Colonic mucosa (tissue), 4 donors: ENCODE measurements around the gene MISP3. TPM values are rescaled to one million over a fixed set of nuclear protein-coding genes. Genes with fewer than 3 reads are reported as not detected.

ENCODE experiments used
- DNase-seq: peaks from one replicate; pipeline ENCODE4 v3.0.0-alpha.2; 2020
- H3K27ac ChIP-seq: fragments of 200-600 bp; one replicate; pipeline ENCODE4 v1.8.0; 2021
- H3K27me3 ChIP-seq: fragments of 200-600 bp; one replicate; pipeline ENCODE4 v1.8.0; 2021
- H3K36me3 ChIP-seq: fragments of 200-600 bp; one replicate; pipeline ENCODE4 v1.8.0; 2021
- H3K4me1 ChIP-seq: fragments of 200-600 bp; one replicate; pipeline ENCODE4 v1.8.0; 2021; ENCODE audit warnings: mild to moderate bottlenecking
- H3K4me3 ChIP-seq: fragments of 200-600 bp; one replicate; pipeline ENCODE4 v1.8.0; 2021
- H3K9ac ChIP-seq, 2 donors: one replicate each; pipeline ENCODE4 v1.7.0; 2013; ENCODE audit warnings: control low read depth in 2 of 2, low read depth in 2 of 2, low read length in 2 of 2
- H3K9me3 ChIP-seq: fragments of 200-600 bp; one replicate; pipeline ENCODE4 v1.8.0; 2021
- CTCF ChIP-seq: fragments of 200-600 bp; IDR thresholded peaks from one replicate; pipeline ENCODE4 v1.8.0; 2022; ENCODE audit warnings: antibody characterized with exemption, mild to moderate bottlenecking
- intact Hi-C: fragments of 100-400 bp; cut with DNase I; formaldehyde crosslinking; loops from one replicate; pipeline ENCODE4 v1.14.1; 2022
- total RNA-seq, 2 donors: library from RNA; stranded (reverse); fragmentation: NEBNext Ultra II Directional in 1 of 2; extraction: Animal tissue kit (Norgen Biotek cat#: 25700) in 1 of 2; gene quantifications; one replicate each; pipeline ENCODE4 v1.2.1, GENCODE V29; 2021
- donor health status: healthy.
- donor health status: DM: no; HTN: no; CAD: no.
- donor health status: DM: no; HTN: no; CAD: no.

Gene MISP3
- total RNA-seq, 2 donors from 2014 or later: 32.7 to 50.0 TPM

DNA sequence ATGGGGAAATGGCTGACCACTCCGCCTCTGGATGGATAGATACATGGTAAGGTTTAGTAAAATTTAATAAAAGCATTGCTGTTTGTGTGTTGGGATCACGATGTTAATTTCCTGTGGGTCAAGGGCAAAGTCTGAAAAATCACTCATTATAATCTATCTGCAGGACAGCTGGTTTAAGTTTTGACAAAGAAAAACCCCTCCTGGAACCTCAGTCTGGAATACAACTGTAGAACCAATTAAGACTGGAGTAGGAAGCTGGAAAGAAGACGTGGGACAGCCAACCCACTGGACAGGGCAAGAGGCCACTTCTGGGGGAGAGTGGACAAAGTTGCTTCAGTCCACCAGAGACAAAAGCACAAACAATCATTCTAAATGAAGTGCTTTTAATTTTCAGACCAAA is 46.6 kb downstream of the MISP3 start:
- H3K9ac ChIP-seq: peak overlapping the region; percentile 88 to 95
- no peaks in the 10 kb centered on the region for H3K9me3 ChIP-seq
- peaks cover 10% of the 10 kb centered on the region for H3K4me1 ChIP-seq
- no peak for DNase-seq
- no peaks in the 10 kb centered on the region for H3K27me3 ChIP-seq
- H3K27ac ChIP-seq: peak overlapping the region; percentile 94
- no peak overlapping the region for H3K4me3 ChIP-seq
- no peak for TF ChIP-seq CTCF
- intact Hi-C loops: no loop called here
- no peaks in the 10 kb centered on the region for H3K36me3 ChIP-seq

- Histone ChIP-seq H3K9ac (no peak overlapping the region), H3K36me3 (no peaks in the 10 kb centered on the region), H3K4me1 (peaks cover 10% of the 10 kb centered on the region), H3K4me3 (no peak overlapping the region), H3K27me3 (no peaks in the 10 kb centered on the region), H3K27ac (peak overlapping the region; percentile 94), H3K9me3 (no peaks in the 10 kb centered on the region)
- DNase-seq: no peak
- intact Hi-C loops: no loop called here
- no peak for TF ChIP-seq CTCF
These were observed 47.3 kb downstream of the MISP3 start for GRCh38 chr19:14119644-14120496.

DNA sequence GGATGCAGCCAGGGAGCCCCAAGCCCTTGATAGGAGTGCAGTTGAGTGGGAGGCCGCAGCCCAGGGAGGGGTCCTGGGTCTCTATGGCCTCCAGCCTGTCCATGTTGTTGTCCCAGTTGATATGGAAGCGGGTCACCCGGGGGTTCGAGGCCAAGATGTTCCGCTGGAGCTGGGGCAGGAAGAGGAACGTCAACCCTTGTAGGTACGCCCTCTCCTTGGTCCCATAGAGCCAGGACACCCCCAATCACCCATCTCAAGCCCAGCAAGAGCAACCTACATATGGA is 47.9 kb downstream of the MISP3 start:
- H3K4me1 ChIP-seq: peaks cover 10% of the 10 kb centered on the region
- H3K27me3 ChIP-seq: no peaks in the 10 kb centered on the region
- TF ChIP-seq CTCF: no peak
- no peak for DNase-seq
- H3K36me3 ChIP-seq: no peaks in the 10 kb centered on the region
- H3K27ac ChIP-seq: no peak overlapping the region
- H3K9me3 ChIP-seq: no peaks in the 10 kb centered on the region
- no peak overlapping the region for H3K4me3 ChIP-seq
- intact Hi-C loops: no loop called here
- no peak overlapping the region for H3K9ac ChIP-seq

- no peak for TF ChIP-seq CTCF
These were observed 50.3 kb downstream of the MISP3 start for GRCh38 chr19:14122924-14123323.

More at GRCh38 chr19:14122924-14123323, 50.3 kb downstream of the MISP3 start:
- intact Hi-C loops: no loop called here
- peaks cover 4% of the 10 kb centered on the region for H3K4me1 ChIP-seq
- H3K27me3 ChIP-seq: no peaks in the 10 kb centered on the region
- DNase-seq: no peak
- H3K36me3 ChIP-seq: no peaks in the 10 kb centered on the region
- no peak overlapping the region for H3K9ac ChIP-seq
- H3K4me3 ChIP-seq: no peak overlapping the region
- no peaks in the 10 kb centered on the region for H3K9me3 ChIP-seq
- H3K27ac ChIP-seq: no peak overlapping the region

Other genes starting within 250 kb of the MISP3 start
- not detected for gene NANOS3, start 195.7 kb upstream of the MISP3 start, total RNA-seq
- 10 to 100 TPM in 1 of 2 donors, 1 to 10 TPM in 1; 5.9 to 20.0 TPM for gene BRME1, start 166.7 kb upstream of the MISP3 start, total RNA-seq
- 100 to 1,000 TPM in 1 of 2 donors, 10 to 100 TPM in 1; 81.0 to 123 TPM for gene CC2D1A, start 166.6 kb upstream of the MISP3 start, total RNA-seq
- gene PODNL1, start 134.4 kb upstream of the MISP3 start, total RNA-seq: 1 to 10 TPM; 4.1 to 4.4 TPM
- 10 to 100 TPM; 30.2 to 55.1 TPM for gene DCAF15, start 120.3 kb upstream of the MISP3 start, total RNA-seq
- 10 to 100 TPM; 13.1 to 20.9 TPM for gene RFX1, start 66.5 kb upstream of the MISP3 start, total RNA-seq
- gene RLN3, start 44.6 kb upstream of the MISP3 start, total RNA-seq: not detected
- 1 to 10 TPM; 2.5 to 3.2 TPM for gene IL27RA, start 41.0 kb upstream of the MISP3 start, total RNA-seq
- gene PALM3, start 10.7 kb upstream of the MISP3 start, total RNA-seq: 1 to 10 TPM in 1 of 2 donors, under 1 TPM in 1; 0.37 to 1.6 TPM
- under 1 TPM in 1 of 2 donors, not detected in 1; 0.19 TPM for gene C19orf67, start 13.0 kb downstream of the MISP3 start, total RNA-seq
- 10 to 100 TPM; 52.9 to 91.3 TPM for gene SAMD1, start 18.0 kb downstream of the MISP3 start, total RNA-seq
- gene PRKACA, start 45.0 kb downstream of the MISP3 start, total RNA-seq: 10 to 100 TPM; 71.0 to 89.3 TPM
- 10 to 100 TPM; 12.9 to 64.0 TPM for gene ASF1B, start 63.8 kb downstream of the MISP3 start, total RNA-seq
- gene ADGRL1, start 133.4 kb downstream of the MISP3 start, total RNA-seq: 10 to 100 TPM; 18.4 to 28.0 TPM